ENCODE data around the gene OTUD4.
"Not testable (repeated sequence)": the region's sequence is repeated elsewhere in the genome, so short reads cannot be mapped to it uniquely, and the experiment has no call there.

- TF ChIP-seq, protein P1, sequence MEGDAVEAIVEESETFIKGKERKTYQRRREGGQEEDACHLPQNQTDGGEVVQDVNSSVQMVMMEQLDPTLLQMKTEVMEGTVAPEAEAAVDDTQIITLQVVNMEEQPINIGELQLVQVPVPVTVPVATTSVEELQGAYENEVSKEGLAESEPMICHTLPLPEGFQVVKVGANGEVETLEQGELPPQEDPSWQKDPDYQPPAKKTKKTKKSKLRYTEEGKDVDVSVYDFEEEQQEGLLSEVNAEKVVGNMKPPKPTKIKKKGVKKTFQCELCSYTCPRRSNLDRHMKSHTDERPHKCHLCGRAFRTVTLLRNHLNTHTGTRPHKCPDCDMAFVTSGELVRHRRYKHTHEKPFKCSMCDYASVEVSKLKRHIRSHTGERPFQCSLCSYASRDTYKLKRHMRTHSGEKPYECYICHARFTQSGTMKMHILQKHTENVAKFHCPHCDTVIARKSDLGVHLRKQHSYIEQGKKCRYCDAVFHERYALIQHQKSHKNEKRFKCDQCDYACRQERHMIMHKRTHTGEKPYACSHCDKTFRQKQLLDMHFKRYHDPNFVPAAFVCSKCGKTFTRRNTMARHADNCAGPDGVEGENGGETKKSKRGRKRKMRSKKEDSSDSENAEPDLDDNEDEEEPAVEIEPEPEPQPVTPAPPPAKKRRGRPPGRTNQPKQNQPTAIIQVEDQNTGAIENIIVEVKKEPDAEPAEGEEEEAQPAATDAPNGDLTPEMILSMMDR (IDR thresholded peaks at IDR 0.05): not testable (repeated sequence)
- not testable (repeated sequence) for TF ChIP-seq POLR2A (IDR thresholded peaks at IDR 0.05)
These were observed 41.1 kb upstream of the OTUD4 start for GRCh38 chr4:145221529-145221928.

All from Peyer's patch (tissue), 4 donors.